HG02798 (cell line): Measurements from ENCODE around the gene HLA-DRA.

ENCODE experiments used
- ATAC-seq: cut with Tn5 transposase; IDR thresholded peaks from one replicate; pipeline ENCODE4 v1.9.1; 2021; ENCODE audit warnings: mild to moderate bottlenecking; ENCODE audit not compliant: unreplicated experiment, poor library complexity

HLA-DRA gene

GRCh38 chr6:32439602-32440214 lies at the start of gene HLA-DRA:
TSS of gene HLA-DRA (plus strand) at chr6:32439887. CDS start at chr6:32439951, 64 bp downstream.
- peak; percentile 82 for ATAC-seq

- no peak for ATAC-seq
Measured at GRCh38 chr6:32391505-32391904, 48.2 kb upstream of the HLA-DRA start.

GRCh38 chr6:32393665-32394420 lies 45.8 kb upstream of the HLA-DRA start:
- no peak for ATAC-seq

- no peak for ATAC-seq
Measured at GRCh38 chr6:32396028-32396427, 43.7 kb upstream of the HLA-DRA start.

DNA sequence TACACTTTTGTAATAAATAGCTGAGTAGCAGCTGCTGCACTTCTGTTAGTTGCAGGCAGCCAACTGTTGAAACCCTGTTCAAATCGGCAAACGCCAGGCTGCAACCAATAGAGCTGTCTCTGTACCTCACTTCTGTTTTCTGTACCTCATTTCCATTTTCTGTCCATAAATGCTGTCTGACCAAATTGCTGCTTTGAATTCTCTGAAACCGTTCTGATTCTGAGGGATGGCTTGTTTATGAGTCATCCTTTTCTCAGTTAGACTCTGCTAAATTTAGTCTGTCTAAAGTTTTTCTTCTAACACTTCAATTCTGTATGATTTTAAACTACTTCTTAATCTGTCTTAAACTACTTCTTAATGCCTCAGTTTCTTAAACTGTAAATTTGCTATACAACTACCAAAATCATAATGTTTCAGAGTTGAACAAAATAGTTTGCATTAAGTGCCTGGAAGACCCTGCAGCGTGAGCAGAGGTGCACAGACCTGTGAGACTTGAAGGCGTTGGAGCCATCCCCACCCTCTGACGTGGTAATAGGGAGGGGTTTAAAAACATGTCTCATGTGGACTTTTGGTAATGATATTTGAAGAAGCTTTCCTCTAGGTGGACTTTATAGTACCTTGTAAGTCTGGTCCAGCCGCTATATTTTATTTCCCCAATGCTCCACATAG lies 42.3 kb upstream of the HLA-DRA start:
- ATAC-seq = peak; percentile 89

DNA sequence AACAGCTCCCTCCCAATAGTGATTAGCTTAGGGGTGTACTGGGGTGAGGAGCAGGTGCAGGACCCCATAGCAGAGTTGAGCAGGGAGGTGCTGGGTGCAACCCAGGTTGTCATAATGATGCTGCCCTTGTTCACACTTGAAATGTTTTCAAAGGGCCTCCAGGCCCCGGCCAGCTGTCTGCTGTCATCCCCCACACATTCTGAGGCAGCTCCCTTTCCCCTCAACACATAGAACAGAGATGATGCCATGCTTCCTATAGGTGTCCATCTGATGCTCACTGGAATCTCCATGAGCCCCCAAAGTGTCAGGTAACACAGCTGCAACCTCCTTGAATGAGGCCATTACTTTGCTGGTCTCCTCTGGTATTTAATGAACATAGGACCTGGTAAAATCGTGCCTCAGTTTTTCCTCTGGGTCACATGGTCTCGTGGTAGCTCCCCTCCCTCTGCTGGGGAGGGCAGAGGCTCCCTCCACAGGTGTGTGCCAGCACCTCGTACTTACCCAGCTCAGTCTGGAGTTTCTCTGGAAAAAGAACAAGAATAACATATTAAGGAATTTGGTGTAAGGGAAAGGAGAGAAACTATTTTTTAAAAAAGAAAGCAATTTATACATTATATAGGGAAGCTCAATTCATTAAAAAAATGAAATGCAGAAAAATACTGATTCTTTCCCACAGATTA lies 38.3 kb upstream of the HLA-DRA start:
- ATAC-seq = no peak

DNA sequence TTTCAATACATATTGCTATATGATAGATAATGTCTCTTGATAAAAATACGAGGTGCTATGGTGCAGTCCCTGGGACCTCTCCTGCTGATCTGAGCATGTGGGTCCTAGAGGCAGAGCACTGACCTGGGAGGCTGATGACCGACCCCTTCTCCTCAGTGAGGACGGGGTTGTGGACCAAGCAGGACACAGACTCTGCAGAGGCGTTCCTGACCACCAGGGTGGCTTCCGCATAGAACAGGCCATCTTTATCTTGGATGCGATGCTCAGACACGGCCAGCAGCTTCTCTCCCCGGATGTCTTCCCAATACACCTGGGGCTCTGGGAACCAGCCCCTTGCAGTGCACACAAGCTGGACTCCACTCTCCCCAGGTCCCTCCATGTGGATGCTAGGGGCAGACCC lies 36.9 kb upstream of the HLA-DRA start:
- no peak for ATAC-seq

DNA sequence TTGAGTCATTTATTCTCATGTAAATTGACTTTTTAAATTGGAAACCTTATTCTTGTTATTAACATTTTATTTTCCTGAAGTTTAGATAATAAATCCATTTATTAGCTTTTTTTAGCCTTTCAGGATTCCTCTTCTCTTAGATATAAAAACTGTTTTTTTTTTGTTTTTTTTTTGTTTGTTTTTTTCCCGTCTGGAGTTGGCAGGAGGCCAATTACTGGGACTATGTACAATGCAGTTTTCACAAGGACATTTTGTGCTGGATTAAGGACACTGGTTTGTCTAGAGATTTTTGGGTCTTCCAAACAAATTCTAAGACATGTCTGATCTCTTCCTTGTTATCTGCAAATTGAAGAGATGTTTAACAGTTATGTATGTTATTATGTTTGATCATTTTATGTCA lies 34.0 kb upstream of the HLA-DRA start:
- ATAC-seq = no peak

- ATAC-seq = no peak
Measured at GRCh38 chr6:32406197-32406596, 33.5 kb upstream of the HLA-DRA start.

DNA sequence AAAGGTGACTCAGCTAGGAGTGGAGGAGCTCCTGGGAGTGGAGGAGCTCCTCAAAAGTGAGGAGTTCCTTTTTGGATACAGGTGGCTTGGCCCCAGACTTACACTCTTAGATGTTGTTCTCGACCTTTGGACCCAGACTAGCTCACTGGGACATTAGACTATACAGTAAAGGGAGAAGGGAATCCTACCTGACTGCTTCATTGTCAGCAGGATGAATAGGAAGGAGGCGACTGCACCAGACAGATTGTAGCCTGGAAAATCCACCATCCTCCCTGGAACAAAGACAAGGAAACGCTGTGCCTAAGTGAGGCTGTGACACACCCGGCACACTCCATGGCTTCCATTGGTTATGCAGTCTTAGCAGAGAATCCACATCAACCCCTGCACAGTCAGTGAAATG lies 32.8 kb upstream of the HLA-DRA start, which contains the start of gene BTNL2:
TSS of gene BTNL2 (minus strand) at position 325 of the 400 bp plus-strand sequence. CDS start at position 267, 58 bp downstream.
- no peak for ATAC-seq

GRCh38 chr6:32410906-32411305 lies 28.8 kb upstream of the HLA-DRA start:
- no peak for ATAC-seq

DNA sequence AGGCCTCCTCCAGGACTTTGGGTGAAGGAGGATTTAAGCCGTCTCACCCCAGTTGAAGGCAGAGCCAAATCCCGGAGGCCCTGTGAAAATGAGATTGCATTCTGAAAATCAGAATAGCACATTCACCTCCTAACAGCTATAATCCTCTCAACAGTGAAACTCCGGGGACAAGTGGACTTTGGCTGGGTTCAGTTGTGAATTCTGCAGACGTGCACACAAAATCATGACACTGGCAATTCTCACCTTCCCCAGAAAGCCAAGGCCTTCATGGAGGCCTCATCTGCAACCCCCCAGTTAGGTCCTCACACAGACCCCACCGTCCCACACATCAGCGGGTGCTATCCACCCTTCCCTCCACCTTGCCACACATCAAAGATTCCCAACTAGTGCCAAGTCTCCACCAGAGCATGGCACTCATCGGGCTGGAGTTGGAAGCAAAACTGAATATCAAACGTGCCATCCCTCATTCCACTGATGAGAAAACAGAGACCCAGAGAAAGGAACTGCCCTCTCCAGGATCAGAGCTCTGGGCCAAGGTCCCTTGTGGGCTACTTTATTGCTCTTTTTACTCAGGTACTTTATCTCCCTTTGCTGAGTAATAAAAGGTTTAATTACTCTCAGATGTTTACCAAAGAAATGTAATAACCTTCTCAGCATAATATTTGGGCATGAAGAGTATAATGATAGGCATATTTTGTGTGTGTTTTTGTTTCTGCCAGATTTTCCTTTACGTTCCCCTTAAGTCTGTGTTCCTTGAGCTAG lies 27.9 kb upstream of the HLA-DRA start:
- no peak for ATAC-seq

- ATAC-seq = peak; percentile 70
Measured at GRCh38 chr6:32413427-32414047, 26.1 kb upstream of the HLA-DRA start.

DNA sequence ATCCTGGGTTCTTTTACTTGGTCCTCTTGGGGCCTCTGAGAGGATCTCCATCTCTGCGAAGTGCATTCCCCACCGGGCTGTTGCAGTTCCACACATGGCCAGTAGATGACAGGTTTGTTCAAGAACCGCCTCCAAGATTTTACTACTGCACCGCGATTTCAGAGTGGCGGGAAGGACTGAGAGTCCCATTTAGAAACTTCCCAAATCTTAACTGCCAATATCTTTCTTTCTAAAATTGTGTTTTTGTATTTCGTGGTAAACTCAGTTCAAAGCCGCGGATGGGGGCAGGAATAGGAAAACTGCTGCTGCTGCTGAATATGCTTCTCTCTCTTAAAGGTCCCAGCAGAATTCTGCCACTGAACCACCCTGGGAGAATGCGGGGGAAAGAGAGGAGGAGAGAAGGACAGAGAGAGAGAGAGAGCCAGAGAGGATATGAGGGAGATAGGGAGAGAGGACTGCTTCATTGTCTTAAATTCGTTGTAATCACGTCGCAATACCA lies 24.1 kb upstream of the HLA-DRA start:
- no peak for ATAC-seq

DNA sequence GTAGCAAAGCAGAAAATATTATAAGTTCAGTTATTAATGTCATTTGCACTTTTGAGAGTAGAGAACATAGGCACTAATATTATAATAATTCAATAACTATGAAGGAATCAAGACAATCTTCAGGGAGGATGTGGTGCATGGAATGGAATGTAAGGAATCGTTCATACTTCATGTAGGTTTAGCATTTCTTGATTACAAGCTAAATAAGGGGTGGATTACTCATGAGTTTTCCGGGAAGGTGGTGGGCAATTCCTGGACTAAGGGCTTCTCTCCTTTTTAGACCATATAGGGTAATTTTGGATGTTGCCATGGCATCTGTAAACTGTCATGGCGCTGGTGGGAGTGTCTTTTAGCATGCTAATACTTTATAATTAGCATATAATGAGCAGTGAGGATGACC lies 23.7 kb upstream of the HLA-DRA start:
- no peak for ATAC-seq

DNA sequence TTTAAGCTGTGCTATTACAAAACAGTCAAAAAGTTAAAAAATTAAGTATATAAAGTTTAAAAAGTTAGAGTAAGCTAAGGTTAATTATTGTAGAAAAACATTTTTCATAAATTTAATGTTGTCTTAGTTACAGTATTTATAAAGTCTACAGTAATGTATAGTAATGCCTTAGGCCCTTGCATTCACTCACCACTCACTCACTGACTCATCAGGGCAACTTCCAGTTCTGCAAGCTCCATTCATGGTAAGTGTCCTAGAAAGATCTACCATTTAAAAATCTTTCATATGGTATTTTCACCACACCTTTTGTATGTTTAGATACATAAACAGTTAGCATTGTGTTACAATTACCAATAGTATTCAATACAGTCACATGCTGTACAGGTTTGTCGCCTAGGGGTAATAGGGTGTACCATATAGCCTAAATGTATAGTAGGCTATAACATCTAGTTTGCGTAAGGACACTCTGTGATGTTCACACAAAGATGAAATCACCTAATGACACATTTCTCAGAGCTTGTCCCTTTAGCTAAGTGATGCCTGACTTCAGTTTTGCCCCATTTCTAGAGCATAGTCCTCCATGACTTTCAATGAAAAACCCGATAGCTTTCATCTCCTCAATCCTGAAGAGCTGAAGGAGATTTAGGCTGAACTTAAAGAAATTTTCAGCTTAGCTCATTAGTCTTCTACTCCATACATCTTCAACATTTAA lies 14.9 kb upstream of the HLA-DRA start:
- no peak for ATAC-seq

GRCh38 chr6:32426338-32426737 lies 13.3 kb upstream of the HLA-DRA start:
- no peak for ATAC-seq

DNA sequence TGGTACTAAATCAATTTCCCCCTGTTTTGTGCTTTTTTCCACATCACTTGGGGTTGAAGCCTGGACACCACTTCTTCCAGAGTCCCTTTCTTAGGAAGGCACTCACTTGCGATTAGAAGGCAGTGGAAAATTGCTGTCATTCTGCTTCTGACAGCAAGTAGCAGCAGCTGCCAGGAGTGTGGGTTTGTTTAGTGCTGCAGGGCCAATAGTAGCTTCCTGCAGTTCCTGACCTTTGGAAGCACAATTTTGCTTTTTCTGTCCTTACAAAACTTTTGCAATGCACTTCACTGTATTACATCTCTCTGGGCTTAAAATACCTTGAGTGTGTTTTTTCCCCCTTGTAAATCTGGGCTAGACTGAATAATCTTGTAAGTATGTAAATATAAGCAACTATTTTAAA lies 12.5 kb upstream of the HLA-DRA start:
- no peak for ATAC-seq

DNA sequence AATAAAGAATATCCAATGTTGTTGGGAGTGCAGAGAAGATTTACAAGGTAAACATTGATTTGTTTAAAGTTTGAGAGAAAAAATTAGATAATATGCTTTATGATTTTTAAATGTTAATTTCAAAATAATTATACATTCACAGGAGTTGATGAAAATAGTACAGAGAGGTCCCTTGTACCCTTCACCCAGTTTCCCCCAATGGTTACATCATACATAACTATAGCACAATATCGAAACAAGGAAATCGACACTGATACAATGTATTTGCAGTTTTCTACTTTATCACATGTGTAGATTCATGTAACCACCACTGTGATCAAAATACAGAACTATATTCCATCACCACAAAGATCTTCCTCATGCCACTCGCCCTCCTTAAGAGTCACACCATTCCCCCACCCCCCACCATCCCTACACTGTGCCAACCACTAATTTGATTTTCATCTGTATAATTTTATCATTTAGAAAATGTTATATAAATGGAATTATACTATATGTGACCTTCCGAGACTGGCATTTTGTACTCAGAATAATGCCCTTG lies 11.7 kb upstream of the HLA-DRA start:
- ATAC-seq = no peak
